HG03460 (cell line): Measurements from ENCODE around the gene EGR2.
A peak's percentile ranks its signal among the peaks of the same experiment; 100 is the strongest.

Experiments used
- ATAC-seq: cut with Tn5 transposase; IDR thresholded peaks from one replicate; pipeline ENCODE4 v1.9.1; 2021; ENCODE audit not compliant: unreplicated experiment

The EGR2 gene

GRCh38 chr10:62818426-62819011 lies 2.4 kb upstream of the EGR2 start:
- no peak for ATAC-seq

- ATAC-seq: peak; percentile 32
Measured at GRCh38 chr10:62817766-62818425, 1.7 kb upstream of the EGR2 start.

GRCh38 chr10:62817121-62817765 lies 1.1 kb upstream of the EGR2 start:
- ATAC-seq: peak; percentile 20

GRCh38 chr10:62816076-62816330 lies 163 bp downstream of the EGR2 start:
- no peak for ATAC-seq

- no peak for ATAC-seq
Measured at GRCh38 chr10:62815381-62816075, 638 bp downstream of the EGR2 start.

GRCh38 chr10:62814756-62815380 lies 1.3 kb downstream of the EGR2 start:
- no peak for ATAC-seq

- ATAC-seq: no peak
Measured at GRCh38 chr10:62813981-62814380, 2.2 kb downstream of the EGR2 start.

GRCh38 chr10:62813453-62813852 lies 2.7 kb downstream of the EGR2 start:
- no peak for ATAC-seq

- no peak for ATAC-seq
Measured at GRCh38 chr10:62812672-62813439, 3.3 kb downstream of the EGR2 start.

- ATAC-seq: peak; percentile 36
Measured at GRCh38 chr10:62811159-62811875, 4.8 kb downstream of the EGR2 start.

- ATAC-seq: no peak
Measured at GRCh38 chr10:62810156-62810902, 5.8 kb downstream of the EGR2 start.

- ATAC-seq: no peak
Measured at GRCh38 chr10:62806251-62806650, 9.9 kb downstream of the EGR2 start.

- peak; percentile 13 for ATAC-seq
Measured at GRCh38 chr10:62805231-62806099, 10.7 kb downstream of the EGR2 start.

- peak; percentile 81 for ATAC-seq
Measured at GRCh38 chr10:62804356-62805230, 11.6 kb downstream of the EGR2 start, which contains the start of gene ADO. Gene ADO, plus strand, starts transcription at chr10:62804720. Its CDS starts 340 bp downstream, at chr10:62805060.

GRCh38 chr10:62803724-62804355 lies 12.3 kb downstream of the EGR2 start:
- no peak for ATAC-seq

- ATAC-seq: no peak
Measured at GRCh38 chr10:62801871-62802270, 14.3 kb downstream of the EGR2 start.

GRCh38 chr10:62796896-62797295 lies 19.3 kb downstream of the EGR2 start:
- ATAC-seq: no peak
